GM21526 (cell line): Measurements from ENCODE around the gene MYH3.

Experiments used
- ATAC-seq: cut with Tn5 transposase; IDR thresholded peaks from one replicate; pipeline ENCODE4 v1.9.1; 2021; ENCODE audit warnings: moderate library complexity; ENCODE audit not compliant: unreplicated experiment, low FRiP score

The MYH3 gene

GRCh38 chr17:10651927-10652326 is 5.2 kb downstream of the MYH3 start:
- no peak for ATAC-seq

- no peak for ATAC-seq
Measured at GRCh38 chr17:10649602-10650001, 7.5 kb downstream of the MYH3 start.

GRCh38 chr17:10648956-10649355 is 8.2 kb downstream of the MYH3 start:
- ATAC-seq = no peak

GRCh38 chr17:10648381-10648780 is 8.7 kb downstream of the MYH3 start:
- ATAC-seq = no peak

GRCh38 chr17:10646392-10646990 is 10.6 kb downstream of the MYH3 start:
- no peak for ATAC-seq

- no peak for ATAC-seq
Measured at GRCh38 chr17:10640475-10640874, 16.6 kb downstream of the MYH3 start.

GRCh38 chr17:10638151-10638550 is 19.0 kb downstream of the MYH3 start:
- no peak for ATAC-seq

- no peak for ATAC-seq
Measured at GRCh38 chr17:10635290-10635689, 21.8 kb downstream of the MYH3 start.

GRCh38 chr17:10633738-10634379 is 23.2 kb downstream of the MYH3 start:
- ATAC-seq = peak; percentile 96

- ATAC-seq = no peak
Measured at GRCh38 chr17:10631701-10632100, 25.4 kb downstream of the MYH3 start.

- ATAC-seq = no peak
Measured at GRCh38 chr17:10631048-10631700, 25.9 kb downstream of the MYH3 start.

- no peak for ATAC-seq
Measured at GRCh38 chr17:10629706-10630105, 27.4 kb downstream of the MYH3 start.

GRCh38 chr17:10628756-10629155 is 28.4 kb downstream of the MYH3 start:
- no peak for ATAC-seq

GRCh38 chr17:10626390-10626789 is 30.7 kb downstream of the MYH3 start:
- ATAC-seq = no peak

GRCh38 chr17:10624969-10625368 is 32.1 kb downstream of the MYH3 start:
- ATAC-seq = no peak

GRCh38 chr17:10623737-10624338 is 33.3 kb downstream of the MYH3 start:
- ATAC-seq = no peak

- no peak for ATAC-seq
Measured at GRCh38 chr17:10622617-10623485, 34.3 kb downstream of the MYH3 start.

- no peak for ATAC-seq
Measured at GRCh38 chr17:10621397-10621796, 35.7 kb downstream of the MYH3 start.

GRCh38 chr17:10620823-10621222 is 36.3 kb downstream of the MYH3 start:
- no peak for ATAC-seq

GRCh38 chr17:10618202-10618635 is 38.9 kb downstream of the MYH3 start:
- peak; percentile 78 for ATAC-seq

GRCh38 chr17:10617120-10617505 is 40.0 kb downstream of the MYH3 start:
- no peak for ATAC-seq
